Smooth muscle cell of the brain vasculature (primary cell): ENCODE measurements around the gene LETM1.

Source experiments
- DNase-seq: peaks from one replicate; pipeline ENCODE4 v3.0.0-alpha.2; 2012; ENCODE audit warnings: low read depth, low spot score

LETM1 gene

DNA sequence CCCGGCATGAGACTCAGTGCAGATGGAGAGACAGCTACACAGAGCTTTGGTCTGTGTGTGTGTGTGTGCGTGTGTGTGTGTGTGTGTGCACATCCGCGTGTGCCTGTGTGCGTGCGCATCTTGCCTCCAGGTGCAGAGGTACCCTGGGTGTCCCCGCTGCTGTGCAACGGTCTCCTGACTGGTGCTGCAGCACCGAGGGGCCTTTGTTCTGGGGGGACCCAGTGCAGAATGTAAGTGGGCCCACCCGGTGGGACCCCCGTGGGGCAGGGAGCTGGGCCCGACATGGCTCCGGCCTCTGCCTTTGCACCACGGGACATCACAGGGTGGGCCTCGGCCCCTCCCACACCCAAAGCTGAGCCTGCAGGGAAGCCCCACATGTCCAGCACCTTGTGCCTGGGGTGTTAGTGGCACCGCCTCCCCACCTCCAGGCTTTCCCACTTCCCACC, 48.6 kb downstream of the LETM1 start:
- no peak for DNase-seq

DNA sequence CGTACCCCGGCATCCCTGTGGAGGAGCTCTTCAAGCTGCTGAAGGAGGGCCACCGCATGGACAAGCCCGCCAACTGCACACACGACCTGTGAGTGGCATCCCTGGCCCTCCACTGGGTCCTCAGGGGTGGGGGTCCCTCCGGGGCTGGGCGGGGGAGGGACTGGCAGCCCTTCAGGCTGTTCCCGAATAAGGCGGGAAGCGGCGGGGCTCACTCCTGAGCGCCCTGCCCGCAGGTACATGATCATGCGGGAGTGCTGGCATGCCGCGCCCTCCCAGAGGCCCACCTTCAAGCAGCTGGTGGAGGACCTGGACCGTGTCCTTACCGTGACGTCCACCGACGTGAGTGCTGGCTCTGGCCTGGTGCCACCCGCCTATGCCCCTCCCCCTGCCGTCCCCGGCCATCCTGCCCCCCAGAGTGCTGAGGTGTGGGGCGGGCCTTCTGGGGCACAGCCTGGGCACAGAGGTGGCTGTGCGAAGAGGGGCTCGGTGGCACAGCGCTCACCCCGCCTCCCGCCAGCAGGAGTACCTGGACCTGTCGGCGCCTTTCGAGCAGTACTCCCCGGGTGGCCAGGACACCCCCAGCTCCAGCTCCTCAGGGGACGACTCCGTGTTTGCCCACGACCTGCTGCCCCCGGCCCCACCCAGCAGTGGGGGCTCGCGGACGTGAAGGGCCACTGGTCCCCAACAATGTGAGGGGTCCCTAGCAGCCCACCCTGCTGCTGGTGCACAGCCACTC, 49.2 kb downstream of the LETM1 start:
- no peak for DNase-seq

DNA sequence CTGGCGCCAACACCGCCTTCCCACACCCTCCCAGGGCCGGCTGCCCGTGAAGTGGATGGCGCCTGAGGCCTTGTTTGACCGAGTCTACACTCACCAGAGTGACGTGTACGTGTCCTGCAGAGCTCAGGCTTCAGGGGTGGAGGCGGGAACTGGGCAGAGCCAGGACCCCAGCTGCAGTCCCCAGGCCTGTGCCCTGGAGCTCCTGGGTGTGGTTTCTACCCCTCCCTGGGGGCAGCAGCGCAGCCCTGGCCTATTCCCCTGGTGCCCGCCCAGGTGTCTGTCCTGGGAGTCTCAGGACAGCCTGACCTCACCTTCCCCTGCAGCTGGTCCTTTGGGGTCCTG, 49.8 kb downstream of the LETM1 start:
- no peak for DNase-seq

DNA sequence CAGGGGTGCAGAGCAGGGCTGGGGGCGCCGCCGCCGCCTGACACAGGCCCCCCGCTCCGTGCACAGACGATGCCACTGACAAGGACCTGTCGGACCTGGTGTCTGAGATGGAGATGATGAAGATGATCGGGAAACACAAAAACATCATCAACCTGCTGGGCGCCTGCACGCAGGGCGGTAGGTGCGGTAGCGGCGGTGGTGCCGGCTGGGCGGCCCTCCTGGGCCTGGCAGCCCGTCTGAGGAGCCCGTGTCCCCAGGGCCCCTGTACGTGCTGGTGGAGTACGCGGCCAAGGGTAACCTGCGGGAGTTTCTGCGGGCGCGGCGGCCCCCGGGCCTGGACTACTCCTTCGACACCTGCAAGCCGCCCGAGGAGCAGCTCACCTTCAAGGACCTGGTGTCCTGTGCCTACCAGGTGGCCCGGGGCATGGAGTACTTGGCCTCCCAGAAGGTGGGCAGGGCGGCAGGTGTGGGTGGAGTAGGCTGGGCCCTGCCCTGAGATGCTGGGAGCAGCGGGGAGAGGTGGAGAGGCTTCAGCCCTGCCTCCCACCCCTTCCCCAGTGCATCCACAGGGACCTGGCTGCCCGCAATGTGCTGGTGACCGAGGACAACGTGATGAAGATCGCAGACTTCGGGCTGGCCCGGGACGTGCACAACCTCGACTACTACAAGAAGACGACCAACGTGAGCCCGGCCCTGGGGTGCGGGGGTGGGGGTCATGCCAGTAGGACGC, 50.3 kb downstream of the LETM1 start:
- no peak for DNase-seq

GRCh38 chr4:1804638-1805492, 51.1 kb downstream of the LETM1 start:
- no peak for DNase-seq

- DNase-seq = no peak
Observed at GRCh38 chr4:1803523-1804423, 52.2 kb downstream of the LETM1 start.

DNA sequence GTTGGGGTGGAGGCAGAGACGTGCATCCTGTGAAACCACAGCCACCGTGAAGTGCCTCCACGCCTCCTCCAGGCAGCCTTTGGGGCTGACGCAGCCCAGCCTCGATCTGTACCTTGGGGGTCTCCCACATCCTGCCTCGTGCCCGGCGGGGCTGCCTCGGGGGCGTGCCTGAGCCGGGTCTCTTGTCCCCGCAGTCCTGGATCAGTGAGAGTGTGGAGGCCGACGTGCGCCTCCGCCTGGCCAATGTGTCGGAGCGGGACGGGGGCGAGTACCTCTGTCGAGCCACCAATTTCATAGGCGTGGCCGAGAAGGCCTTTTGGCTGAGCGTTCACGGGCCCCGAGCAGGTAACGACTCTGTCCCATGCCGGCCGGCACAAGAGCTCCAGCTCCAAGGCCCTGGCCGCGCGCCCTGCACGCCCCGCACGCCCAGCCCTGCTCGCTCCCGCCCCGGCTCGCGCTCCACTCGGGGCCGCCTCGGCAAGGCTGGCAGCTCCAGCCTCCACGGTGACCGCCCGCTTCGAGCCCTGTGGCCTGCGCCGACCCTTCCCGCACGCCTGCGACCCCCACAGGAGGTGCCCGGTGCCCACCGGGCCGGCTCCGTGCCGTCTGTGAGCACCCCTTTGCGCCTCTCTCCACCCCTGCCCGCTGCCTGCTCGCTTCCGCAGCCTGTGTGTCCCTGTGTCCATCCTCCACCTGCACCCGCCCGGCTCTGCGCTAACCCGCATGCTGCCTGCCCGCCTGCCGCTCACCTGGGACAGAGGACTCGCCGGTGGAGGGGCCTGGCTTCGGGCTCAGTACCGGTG, 53.0 kb downstream of the LETM1 start:
- no peak for DNase-seq

DNA sequence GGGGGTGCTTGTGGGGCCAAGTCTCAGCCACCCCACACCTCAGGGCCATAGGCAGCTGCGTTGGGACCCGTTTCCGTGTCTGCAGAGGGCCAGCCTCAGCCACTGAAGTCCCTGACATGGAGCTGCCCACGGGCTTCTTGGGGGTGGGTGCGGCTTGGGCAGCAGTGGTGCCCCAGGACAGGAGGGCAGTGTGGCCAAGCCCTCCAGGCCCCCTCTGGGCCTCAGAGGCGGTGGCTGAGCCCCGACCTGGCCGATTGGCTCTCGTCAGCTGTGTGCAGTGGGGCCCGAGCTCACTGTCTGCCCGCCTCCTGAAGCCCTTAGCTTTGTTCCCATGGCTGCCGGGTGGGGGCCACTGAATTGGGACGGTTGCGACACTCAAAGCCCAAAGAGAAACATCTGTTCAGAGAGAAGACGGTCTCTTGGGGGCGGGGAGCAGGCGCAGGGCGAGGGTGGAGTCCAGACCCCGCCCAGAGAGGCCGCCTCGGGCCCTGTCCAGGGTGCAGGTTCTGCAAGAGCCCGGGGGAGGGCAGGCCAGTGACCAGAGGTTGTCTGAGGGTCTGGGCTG, 53.7 kb downstream of the LETM1 start:
- DNase-seq = no peak

DNA sequence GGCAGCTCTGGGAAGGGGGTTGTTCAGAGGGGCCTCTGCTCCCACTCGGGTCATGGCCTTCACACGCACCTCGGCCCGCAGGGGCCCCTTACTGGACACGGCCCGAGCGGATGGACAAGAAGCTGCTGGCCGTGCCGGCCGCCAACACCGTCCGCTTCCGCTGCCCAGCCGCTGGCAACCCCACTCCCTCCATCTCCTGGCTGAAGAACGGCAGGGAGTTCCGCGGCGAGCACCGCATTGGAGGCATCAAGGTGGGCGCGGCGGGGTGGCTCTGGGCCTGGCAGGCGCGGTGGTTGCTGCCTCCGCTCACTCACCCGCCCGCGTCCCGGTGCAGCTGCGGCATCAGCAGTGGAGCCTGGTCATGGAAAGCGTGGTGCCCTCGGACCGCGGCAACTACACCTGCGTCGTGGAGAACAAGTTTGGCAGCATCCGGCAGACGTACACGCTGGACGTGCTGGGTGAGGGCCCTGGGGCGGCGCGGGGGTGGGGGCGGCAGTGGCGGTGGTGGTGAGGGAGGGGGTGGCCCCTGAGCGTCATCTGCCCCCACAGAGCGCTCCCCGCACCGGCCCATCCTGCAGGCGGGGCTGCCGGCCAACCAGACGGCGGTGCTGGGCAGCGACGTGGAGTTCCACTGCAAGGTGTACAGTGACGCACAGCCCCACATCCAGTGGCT, 54.5 kb downstream of the LETM1 start:
- no peak for DNase-seq

DNA sequence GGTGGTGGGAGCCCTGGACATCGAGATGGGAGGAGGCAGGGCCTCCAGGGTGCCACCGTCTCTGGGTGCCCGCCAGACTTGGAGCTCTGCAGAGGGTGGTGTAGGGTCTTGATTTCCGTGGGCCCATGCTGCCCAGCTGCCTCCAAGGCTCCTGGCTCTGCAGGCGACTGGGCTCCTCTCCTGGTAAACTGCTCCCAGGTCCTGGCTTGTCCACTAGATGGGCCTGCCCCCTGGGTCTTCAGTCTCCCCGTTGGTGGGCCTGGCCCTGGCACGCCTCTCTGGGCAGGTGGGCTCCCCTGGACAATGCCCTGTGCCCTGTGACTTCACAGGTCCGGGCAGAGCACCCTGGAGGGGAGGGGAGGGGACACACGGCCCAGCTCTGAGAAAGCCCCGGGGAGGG, 55.2 kb downstream of the LETM1 start:
- DNase-seq = no peak

DNA sequence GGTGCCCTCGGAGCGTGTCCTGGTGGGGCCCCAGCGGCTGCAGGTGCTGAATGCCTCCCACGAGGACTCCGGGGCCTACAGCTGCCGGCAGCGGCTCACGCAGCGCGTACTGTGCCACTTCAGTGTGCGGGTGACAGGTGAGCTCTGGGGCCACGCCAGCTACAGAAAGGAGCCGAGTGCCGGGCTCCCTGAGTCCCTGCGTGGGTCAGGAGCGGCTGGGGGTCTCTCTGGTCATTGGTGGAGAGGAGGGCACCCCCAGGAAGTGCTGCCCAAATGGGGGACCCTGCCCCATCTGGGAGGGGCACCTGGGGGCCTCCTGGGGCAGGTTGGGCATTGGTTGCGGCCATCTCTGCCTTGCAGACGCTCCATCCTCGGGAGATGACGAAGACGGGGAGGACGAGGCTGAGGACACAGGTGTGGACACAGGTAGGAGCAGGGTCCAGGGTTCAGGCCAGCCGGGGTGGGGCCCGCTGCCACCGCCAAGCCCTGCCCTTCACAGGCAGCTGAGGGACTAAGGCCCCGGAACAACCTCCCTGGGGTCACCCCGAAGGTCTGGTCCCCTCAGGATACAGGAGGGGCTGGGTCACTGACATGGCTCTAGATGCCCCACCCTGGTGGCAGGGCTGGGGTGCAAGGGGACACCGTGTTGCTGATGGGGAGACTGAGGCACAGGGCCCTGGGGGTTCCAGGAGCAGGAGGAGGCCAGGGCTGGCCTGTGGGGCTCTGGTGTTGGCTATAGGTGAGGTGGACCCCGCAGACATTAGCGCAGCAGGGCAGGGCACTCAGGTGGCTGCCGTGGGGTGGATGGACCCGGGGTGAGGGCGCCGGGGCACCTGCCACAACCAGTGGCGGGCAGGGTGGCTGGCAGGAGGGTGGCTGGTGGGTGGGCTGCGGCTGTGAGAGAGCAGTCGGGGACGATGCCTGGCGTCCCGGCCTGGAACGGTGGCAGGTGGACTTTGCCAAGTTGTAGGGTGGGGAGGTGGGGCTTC, 56.3 kb downstream of the LETM1 start:
- no peak for DNase-seq

DNA sequence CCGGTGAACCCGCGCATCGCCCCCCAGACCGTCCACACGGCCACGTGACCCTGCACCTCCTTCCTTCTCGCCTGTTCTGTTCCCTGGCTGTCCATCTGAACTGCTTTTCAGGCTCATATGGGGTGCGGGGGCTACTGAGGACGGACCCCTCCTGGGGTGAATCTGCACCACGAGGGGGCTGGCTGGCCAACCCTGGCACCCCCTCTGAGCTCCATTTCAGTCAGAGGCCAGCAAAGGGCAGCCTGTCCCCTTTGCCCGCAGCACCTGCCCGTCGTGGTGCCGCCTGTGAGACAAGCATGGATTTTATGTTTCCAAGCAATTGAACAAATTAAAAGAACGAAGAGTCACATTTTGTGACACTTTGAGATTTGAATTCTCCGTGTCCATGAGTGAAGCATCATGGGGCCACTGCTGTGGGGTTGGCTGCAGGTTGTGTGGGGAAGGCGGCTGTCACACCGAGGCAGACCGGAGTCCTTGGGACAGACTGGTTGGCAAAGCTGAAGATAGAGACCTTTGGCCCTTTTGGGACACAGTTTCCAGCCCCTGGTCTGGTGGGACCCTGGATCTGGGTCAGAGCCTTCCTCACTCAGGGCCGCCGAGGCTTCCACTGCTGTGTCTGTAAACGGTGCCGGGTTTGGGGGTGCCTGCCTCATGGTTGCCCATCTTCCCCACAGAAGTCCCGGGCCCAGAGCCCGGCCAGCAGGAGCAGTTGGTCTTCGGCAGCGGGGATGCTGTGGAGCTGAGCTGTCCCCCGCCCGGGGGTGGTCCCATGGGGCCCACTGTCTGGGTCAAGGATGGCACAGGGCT, 57.2 kb downstream of the LETM1 start:
- no peak for DNase-seq

DNA sequence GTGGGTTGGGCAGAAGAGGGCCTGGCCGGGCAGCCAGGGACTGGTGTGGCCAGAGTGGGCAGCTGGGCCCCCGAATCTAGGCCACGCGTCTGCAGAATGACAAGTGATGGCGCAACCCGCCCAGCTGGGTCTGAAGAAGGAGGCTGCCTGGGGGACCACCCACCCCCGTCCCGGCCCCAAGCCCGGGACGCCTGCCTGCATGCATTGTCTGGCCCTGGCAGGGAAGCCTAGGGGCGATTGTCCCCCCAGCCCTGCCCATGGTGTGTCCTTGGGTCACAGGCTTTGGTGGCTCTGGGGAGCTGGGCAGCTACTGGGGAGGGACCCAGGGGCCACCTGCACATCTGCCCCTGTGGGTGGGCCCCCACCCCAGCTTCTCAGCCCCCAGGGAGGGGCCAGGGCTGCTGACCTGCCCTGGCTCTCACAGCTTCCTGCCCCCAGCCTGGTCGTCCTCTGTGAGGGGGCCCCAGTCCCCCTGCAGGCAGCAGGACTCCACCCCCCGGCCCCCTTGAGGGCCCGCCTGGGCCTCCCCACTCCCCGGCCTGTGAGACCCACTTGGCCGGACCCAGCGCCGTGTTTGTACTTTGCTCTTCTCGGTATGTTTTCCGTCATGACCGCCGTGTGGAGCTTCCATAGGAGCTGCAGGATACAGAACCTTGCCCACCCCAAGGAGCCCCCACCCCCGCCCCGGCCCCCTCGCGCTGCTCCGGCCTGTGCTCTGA, 57.9 kb downstream of the LETM1 start:
- DNase-seq = no peak

GRCh38 chr4:1797298-1797860, 58.6 kb downstream of the LETM1 start:
- no peak for DNase-seq

DNA sequence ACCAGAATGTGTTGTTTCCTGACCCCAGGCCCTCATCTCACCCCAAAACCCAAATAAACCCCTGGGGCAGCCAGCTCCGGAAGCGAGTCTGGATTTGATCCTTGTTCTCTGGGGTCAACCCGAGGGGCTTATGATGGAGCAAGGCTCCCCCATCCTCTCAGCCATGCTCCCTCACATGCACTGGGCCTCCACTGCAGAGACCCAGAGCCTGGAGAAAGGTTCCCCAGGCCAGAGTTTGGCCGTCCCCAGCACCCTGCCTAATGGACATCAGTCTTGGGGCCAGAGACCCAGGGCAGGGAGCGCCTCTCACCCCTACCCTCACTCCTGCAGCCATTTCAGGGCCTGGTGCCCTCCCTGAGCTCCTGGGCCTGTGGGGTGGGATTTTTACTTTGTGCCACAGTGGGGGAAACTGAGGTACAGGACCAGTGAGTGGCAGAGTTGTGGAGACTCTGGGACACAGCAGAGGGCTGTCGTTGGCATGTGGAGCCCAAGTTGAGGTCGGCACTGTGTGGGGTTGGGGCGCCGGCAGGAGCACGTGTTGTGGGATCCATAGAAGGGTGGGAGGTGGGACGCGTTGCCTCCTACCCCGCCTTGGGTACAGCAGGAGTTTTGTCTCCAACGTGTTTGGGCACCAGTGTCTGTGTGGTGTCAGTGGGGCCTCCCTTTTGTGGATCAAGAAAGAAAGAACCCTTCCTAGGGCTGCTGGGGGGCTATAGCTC, 59.3 kb downstream of the LETM1 start:
- no peak for DNase-seq
